Measurements from ENCODE around the gene FCRL5.
"Not testable (repeated sequence)": the region's sequence is repeated elsewhere in the genome, so short reads cannot be mapped to it uniquely, and the experiment has no call there.

FCRL5 gene

DNA sequence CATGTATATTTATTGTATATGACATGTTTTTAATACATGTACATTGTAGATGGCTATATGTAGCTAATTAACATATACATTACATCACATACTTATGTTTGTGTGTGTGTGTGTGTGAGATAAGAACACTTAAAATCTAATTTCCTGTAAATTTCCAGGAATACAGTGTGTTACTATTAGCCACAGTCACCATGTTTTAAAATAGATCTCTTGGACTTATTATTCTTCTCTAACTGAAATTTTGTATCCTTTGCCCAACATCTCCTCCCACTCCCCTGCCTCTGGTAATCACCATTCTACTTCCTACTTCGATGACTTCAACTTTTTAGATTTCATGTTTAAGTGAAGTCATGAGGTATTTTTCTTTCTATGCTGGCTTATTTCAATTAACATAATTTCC is 64.8 kb downstream of the FCRL5 start:
- no peak overlapping the region for H3K4me3 ChIP-seq (ENCODE audit: low read length)
- DNase-seq (ENCODE audit: low read depth): no peak
- TF ChIP-seq, protein P1, sequence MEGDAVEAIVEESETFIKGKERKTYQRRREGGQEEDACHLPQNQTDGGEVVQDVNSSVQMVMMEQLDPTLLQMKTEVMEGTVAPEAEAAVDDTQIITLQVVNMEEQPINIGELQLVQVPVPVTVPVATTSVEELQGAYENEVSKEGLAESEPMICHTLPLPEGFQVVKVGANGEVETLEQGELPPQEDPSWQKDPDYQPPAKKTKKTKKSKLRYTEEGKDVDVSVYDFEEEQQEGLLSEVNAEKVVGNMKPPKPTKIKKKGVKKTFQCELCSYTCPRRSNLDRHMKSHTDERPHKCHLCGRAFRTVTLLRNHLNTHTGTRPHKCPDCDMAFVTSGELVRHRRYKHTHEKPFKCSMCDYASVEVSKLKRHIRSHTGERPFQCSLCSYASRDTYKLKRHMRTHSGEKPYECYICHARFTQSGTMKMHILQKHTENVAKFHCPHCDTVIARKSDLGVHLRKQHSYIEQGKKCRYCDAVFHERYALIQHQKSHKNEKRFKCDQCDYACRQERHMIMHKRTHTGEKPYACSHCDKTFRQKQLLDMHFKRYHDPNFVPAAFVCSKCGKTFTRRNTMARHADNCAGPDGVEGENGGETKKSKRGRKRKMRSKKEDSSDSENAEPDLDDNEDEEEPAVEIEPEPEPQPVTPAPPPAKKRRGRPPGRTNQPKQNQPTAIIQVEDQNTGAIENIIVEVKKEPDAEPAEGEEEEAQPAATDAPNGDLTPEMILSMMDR (conservative IDR thresholded peaks at IDR 0.05; ENCODE audit: low read length): no peak

DNA sequence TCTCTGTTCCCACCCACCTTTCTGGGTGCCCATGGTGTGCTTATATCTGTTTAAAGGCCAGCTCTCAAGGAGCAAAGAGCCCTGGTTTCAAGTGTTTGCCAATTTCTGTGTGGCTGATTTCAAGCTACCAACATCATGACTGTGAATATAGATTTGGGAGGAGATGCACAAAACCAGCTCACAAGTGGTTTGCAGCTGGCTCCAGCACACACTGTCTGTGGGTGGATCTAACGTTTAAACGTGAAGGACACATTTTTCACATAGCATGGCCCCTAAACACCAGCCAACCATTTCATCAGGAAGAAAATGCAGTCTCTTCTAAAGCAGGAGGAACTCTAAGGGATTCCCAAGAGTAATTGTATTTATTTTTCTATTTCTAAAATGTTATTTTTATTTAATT is 65.2 kb downstream of the FCRL5 start:
- no peak overlapping the region for H3K4me3 ChIP-seq (ENCODE audit: low read length)
- TF ChIP-seq, protein P1 (conservative IDR thresholded peaks at IDR 0.05; ENCODE audit: low read length): no peak
- peak; percentile 36 for DNase-seq (ENCODE audit: low read depth)

DNA sequence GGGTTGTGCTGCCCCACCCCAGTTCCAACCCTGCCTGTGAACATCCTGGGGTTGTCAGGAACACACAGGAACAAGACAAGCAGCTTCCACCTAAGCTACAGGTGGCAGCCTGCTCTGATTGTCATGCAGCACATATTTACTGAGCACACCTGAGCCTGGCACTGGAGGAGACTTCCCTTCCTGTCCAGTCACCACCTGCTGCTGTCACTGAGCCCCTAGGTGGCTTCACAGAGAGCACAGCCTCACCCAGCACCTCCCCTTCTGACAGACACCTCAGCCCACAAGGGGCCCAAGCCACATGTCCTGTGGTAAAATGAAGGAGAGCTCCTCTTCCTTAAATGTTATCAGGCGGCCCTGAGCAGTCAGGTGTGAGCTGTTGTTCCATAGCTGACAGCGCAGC is 65.9 kb downstream of the FCRL5 start:
- DNase-seq (ENCODE audit: low read depth); H3K4me3 ChIP-seq (ENCODE audit: low read length): not testable (repeated sequence)

DNA sequence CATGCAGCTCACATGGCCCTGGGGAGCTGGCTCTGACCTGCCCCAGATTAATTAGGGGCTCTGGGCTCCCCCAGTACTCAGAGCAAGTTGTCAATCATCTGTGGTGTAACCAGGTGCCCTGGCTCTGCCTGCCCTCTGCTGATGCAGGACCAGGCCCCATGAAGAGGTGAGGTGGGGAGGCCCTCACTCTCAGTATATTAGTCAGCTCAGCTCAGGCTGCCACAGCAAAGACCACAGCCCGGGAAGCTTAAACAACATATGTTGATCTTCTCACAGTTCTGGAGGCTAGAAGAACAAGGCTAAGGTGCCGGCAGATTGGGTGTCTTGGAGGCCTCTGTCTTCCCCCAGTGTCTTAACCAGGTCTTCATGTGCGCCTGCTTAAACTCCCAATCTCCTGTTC is 66.5 kb downstream of the FCRL5 start:
- no peak overlapping the region for H3K4me3 ChIP-seq (ENCODE audit: low read length)
- no peak for DNase-seq (ENCODE audit: low read depth)
- TF ChIP-seq, protein P1 (conservative IDR thresholded peaks at IDR 0.05; ENCODE audit: low read length): no peak

DNA sequence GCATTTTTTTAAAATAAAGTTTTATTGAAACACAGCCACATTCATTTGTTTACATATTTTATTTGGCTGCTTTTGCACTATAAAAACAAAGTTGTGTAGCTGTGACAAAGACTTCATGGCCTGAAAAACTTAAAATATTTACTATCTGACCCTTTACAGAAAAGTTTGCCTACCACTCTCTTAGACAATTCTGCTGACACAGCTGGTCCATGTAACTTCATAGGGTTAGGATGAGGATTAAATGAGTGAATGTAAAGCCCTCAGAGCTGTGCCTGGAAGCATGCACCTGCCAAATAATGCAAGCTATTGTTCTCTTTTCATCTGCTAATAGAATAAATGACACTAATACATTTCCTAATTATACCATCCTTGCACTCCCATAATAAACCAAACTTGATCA is 67.7 kb downstream of the FCRL5 start:
- no peak overlapping the region for H3K4me3 ChIP-seq (ENCODE audit: low read length)
- no peak for DNase-seq (ENCODE audit: low read depth)
- TF ChIP-seq, protein P1 (conservative IDR thresholded peaks at IDR 0.05; ENCODE audit: low read length): no peak

DNA sequence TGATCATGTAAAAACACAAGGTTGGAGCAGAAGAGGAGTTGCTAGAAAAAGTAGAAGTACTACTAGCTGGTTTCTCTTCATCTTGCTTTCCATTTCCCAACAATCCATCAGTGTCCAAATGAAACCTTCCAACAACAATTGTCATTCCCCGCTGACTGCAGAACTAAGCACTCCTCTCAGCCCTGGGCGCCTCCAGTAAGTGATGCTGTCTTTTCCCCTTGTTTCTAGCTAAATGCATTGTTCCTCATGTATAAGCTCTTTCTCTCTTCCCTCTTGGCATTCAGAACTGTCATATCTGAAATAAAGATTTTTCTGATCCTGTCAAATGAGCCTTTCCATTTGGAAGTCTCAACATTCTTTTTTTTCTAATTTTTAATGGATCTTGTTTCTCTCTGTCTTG is 68.7 kb downstream of the FCRL5 start:
- H3K4me3 ChIP-seq (ENCODE audit: low read length): no peak overlapping the region
- TF ChIP-seq, protein P1 (conservative IDR thresholded peaks at IDR 0.05; ENCODE audit: low read length): no peak
- DNase-seq (ENCODE audit: low read depth): no peak

DNA sequence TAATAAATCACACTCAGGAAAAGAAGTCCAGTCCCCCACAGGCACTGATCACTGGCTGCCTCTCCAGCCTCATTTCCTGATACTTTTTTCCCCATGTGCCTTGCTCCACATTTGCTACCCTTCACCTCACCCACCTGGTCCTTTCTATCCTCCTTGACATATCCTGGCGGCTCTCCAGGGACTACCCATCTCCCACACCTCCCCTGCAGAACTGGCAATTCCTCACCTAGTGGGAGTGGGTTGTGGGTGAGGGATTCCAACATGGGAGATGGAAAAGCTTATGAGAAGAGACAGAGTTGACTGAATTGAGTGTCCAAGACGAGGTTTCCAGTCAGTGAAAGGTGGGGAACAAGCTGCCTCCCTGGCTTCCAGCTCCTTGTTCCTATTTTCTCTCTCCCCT is 69.6 kb downstream of the FCRL5 start:
- no peak overlapping the region for H3K4me3 ChIP-seq (ENCODE audit: low read length)
- DNase-seq (ENCODE audit: low read depth): no peak
- TF ChIP-seq, protein P1 (conservative IDR thresholded peaks at IDR 0.05; ENCODE audit: low read length): no peak

DNA sequence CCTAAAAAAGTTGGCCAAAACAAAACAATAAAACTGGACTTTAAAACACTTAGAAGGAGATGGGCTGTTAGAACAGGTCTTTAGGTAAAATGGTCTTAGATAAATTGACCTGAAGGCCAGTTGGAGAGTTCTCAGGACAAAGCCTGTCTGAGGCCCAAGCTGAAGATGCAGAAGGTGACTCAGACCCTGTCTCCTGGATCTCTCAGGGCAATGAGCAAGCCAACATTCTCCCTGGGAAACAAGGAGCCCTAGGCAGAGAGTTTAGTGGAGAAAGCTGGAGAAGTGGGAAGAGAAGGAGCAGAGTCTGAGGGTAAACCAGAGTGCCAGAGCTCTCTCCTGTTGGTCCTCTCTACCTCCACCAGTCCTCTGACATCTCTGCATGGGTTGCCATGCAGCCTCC is 70.1 kb downstream of the FCRL5 start:
- H3K4me3 ChIP-seq (ENCODE audit: low read length): no peak overlapping the region
- TF ChIP-seq, protein P1 (conservative IDR thresholded peaks at IDR 0.05; ENCODE audit: low read length): no peak
- no peak for DNase-seq (ENCODE audit: low read depth)
